Nephron progenitor cell (in vitro differentiated cells): ENCODE measurements around the gene MACF1.
A peak's percentile ranks its signal among the peaks of the same experiment; 100 is the strongest.

Source experiments
- DNase-seq: peaks from one replicate; pipeline ENCODE4 v3.0.0; 2021
- H3K27ac Mint-ChIP-seq: 2 replicates; pipeline ENCODE4 v1.8.0; 2021; ENCODE audit warnings: mild to moderate bottlenecking, moderate library complexity, mixed read lengths
- H3K27me3 Mint-ChIP-seq: 2 replicates; pipeline ENCODE4 v1.8.0; 2021; ENCODE audit warnings: mild to moderate bottlenecking, low read depth, mixed read lengths; ENCODE audit not compliant: poor library complexity
- H3K36me3 Mint-ChIP-seq: 2 replicates; pipeline ENCODE4 v1.8.0; 2021; ENCODE audit warnings: low read depth, mixed read lengths
- H3K4me1 Mint-ChIP-seq: 2 replicates; pipeline ENCODE4 v1.8.0; 2021; ENCODE audit warnings: mixed read lengths
- H3K4me3 Mint-ChIP-seq: 2 replicates; pipeline ENCODE4 v1.8.0; 2021; ENCODE audit warnings: mild to moderate bottlenecking, moderate library complexity, mixed read lengths
- H3K9me3 Mint-ChIP-seq: 2 replicates; pipeline ENCODE4 v1.8.0; 2021; ENCODE audit warnings: mild to moderate bottlenecking, moderate library complexity, mixed read lengths
- TF ChIP-seq, protein P1 (sequence below): fragments of 200-600 bp; sonication (generic); IDR thresholded peaks from 2 replicates; pipeline ENCODE4 v1.5.0; 2021; ENCODE audit warnings: antibody characterized with exemption

MACF1 gene

DNA sequence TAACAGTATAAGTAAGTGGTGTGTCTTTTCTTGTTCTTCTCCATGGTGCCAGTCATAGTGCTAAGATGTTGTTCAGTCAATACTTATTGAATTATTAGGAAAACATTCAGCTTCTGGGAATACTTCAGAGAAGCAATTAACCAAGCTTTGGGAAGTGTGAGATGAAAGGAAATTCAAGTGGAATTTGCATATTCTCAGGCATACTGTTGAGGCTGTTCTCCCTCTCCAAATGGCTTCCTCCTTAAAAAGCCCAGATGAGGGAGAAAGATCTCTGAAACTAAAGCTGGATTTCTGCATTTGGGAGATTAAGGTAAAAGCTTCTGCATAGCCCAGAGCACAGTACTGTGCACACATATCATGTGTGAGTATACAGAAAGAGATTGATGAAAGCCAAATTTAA, 73.4 kb downstream of the MACF1 start:
- no peak overlapping the region for H3K4me3 Mint-ChIP-seq
- TF ChIP-seq, protein P1, sequence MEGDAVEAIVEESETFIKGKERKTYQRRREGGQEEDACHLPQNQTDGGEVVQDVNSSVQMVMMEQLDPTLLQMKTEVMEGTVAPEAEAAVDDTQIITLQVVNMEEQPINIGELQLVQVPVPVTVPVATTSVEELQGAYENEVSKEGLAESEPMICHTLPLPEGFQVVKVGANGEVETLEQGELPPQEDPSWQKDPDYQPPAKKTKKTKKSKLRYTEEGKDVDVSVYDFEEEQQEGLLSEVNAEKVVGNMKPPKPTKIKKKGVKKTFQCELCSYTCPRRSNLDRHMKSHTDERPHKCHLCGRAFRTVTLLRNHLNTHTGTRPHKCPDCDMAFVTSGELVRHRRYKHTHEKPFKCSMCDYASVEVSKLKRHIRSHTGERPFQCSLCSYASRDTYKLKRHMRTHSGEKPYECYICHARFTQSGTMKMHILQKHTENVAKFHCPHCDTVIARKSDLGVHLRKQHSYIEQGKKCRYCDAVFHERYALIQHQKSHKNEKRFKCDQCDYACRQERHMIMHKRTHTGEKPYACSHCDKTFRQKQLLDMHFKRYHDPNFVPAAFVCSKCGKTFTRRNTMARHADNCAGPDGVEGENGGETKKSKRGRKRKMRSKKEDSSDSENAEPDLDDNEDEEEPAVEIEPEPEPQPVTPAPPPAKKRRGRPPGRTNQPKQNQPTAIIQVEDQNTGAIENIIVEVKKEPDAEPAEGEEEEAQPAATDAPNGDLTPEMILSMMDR = no peak
- no peak for DNase-seq
- H3K27ac Mint-ChIP-seq = no peak overlapping the region
- no peaks in the 10 kb centered on the region for H3K9me3 Mint-ChIP-seq
- H3K4me1 Mint-ChIP-seq = peaks cover 3% of the 10 kb centered on the region
- no peaks in the 10 kb centered on the region for H3K27me3 Mint-ChIP-seq
- H3K36me3 Mint-ChIP-seq = peaks cover 7% of the 10 kb centered on the region

- H3K36me3 Mint-ChIP-seq = peaks cover 47% of the 10 kb centered on the region
- no peaks in the 10 kb centered on the region for H3K9me3 Mint-ChIP-seq
- TF ChIP-seq, protein P1 = no peak
- no peak for DNase-seq
- H3K27ac Mint-ChIP-seq = peak overlapping the region; percentile 76
- no peaks in the 10 kb centered on the region for H3K4me1 Mint-ChIP-seq
- no peak overlapping the region for H3K4me3 Mint-ChIP-seq
- no peaks in the 10 kb centered on the region for H3K27me3 Mint-ChIP-seq
Measured at GRCh38 chr1:39282537-39283216, 78.2 kb downstream of the MACF1 start.

DNA sequence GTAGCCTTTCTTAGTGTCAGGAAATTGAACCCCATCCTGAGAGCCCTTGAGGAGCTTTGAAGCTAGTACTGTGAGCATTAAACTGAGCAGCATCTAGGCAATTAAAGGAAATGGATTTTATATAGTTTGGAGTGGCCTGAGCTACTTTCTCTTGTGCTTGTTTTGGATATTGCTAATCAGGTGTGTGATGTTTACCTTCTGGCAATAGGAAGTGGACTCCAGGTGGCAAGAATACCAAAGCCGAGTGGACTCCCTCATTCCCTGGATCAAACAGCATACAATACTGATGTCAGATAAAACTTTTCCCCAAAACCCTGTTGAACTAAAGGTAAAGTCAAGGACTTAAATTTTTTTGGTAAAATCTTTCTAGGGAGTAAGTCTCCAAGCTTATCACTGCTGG, 79.4 kb downstream of the MACF1 start:
- Mint-ChIP-seq H3K4me1 (no peaks in the 10 kb centered on the region), H3K36me3 (peaks cover 55% of the 10 kb centered on the region), H3K4me3 (no peak overlapping the region), H3K27me3 (no peaks in the 10 kb centered on the region), H3K9me3 (no peaks in the 10 kb centered on the region), H3K27ac (no peak overlapping the region)
- TF ChIP-seq, protein P1 = no peak
- DNase-seq = no peak

DNA sequence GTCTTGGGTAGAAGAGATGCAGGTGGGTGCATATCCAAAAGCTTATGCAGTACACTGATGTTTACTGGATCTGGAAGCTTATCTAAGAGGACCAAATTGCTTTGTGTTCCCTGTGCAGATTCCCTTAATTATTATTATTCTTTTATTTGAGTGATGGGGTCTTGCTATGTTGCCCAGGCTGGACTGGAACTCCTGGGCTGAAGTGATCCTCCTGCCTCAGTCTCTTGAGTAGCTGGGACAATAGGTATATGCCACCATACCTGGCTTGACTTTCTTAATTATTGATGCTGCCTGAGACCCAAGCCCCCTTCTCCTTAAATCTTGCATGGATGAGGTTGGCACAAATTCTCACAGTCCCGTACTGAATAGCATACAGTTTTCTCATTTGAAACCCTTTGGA, 83.0 kb downstream of the MACF1 start:
- Mint-ChIP-seq H3K4me3 (no peak overlapping the region), H3K27me3 (no peaks in the 10 kb centered on the region), H3K36me3 (peaks cover 81% of the 10 kb centered on the region), H3K9me3 (no peaks in the 10 kb centered on the region), H3K27ac (no peak overlapping the region), H3K4me1 (no peaks in the 10 kb centered on the region)
- TF ChIP-seq, protein P1 = no peak
- no peak for DNase-seq

- Mint-ChIP-seq H3K27ac (no peak overlapping the region), H3K4me1 (no peaks in the 10 kb centered on the region), H3K9me3 (no peaks in the 10 kb centered on the region), H3K4me3 (no peak overlapping the region), H3K36me3 (peaks cover 86% of the 10 kb centered on the region), H3K27me3 (no peaks in the 10 kb centered on the region)
- TF ChIP-seq, protein P1 = no peak
- DNase-seq = no peak
Measured at GRCh38 chr1:39288735-39289465, 84.4 kb downstream of the MACF1 start.
